ENCODE measurements around the gene SLC26A4.

DNA sequence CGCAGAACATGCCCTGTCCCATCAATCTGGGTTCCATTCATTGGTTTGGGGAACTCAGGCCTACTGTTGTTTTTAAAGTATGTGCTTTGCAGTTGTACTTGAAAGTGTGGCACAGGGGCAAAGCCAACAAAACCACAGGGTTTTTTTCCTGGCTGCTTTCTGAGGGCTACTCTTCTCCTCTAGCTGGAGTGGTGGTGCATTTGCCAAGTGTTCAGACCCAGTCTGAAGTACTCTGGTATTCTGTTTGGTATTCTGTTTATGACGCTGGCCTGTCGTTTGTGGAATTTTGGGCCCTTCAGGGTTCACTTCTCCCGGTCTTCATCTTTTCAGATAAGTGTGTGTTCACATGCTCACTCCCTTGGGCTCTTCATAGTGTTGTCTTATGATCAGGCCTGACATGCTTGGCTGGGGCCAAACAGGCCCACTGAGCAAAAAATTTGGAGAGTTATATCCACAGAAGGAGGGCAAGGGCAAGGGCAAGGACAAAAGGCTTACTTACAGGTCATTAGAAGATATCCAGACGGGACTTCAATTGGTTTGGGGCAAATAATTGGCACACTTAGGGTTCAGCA is 26.3 kb downstream of the SLC26A4 start:
- TF ChIP-seq, protein P1, sequence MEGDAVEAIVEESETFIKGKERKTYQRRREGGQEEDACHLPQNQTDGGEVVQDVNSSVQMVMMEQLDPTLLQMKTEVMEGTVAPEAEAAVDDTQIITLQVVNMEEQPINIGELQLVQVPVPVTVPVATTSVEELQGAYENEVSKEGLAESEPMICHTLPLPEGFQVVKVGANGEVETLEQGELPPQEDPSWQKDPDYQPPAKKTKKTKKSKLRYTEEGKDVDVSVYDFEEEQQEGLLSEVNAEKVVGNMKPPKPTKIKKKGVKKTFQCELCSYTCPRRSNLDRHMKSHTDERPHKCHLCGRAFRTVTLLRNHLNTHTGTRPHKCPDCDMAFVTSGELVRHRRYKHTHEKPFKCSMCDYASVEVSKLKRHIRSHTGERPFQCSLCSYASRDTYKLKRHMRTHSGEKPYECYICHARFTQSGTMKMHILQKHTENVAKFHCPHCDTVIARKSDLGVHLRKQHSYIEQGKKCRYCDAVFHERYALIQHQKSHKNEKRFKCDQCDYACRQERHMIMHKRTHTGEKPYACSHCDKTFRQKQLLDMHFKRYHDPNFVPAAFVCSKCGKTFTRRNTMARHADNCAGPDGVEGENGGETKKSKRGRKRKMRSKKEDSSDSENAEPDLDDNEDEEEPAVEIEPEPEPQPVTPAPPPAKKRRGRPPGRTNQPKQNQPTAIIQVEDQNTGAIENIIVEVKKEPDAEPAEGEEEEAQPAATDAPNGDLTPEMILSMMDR (IDR thresholded peaks at IDR 0.05), result no peak
- no peak for TF ChIP-seq POLR2A (IDR thresholded peaks at IDR 0.05)
- no peak for TF ChIP-seq POLR2AphosphoS5 (IDR thresholded peaks at IDR 0.05)
- TF ChIP-seq EP300 (IDR thresholded peaks at IDR 0.05), result no peak
